GM12874 (cell line): ENCODE data around the gene GPR31.

Experiments
- CTCF ChIP-seq: IDR thresholded peaks from 2 replicates; pipeline ENCODE4 v1.5.1; 2011; ENCODE audit warnings: low read depth, mild to moderate bottlenecking, control low read depth, low read length, moderate library complexity; ENCODE audit not compliant: insufficient read depth

The GPR31 gene

GRCh38 chr6:167161851-167162467 is 4.2 kb upstream of the GPR31 start:
- TF ChIP-seq CTCF: no peak

- TF ChIP-seq CTCF: no peak
Observed at GRCh38 chr6:167157414-167157813, 366 bp downstream of the GPR31 start.

- TF ChIP-seq CTCF: no peak
Observed at GRCh38 chr6:167154895-167155294, 2.9 kb downstream of the GPR31 start.

- no peak for TF ChIP-seq CTCF
Observed at GRCh38 chr6:167154291-167154690, 3.5 kb downstream of the GPR31 start.

- no peak for TF ChIP-seq CTCF
Observed at GRCh38 chr6:167153521-167153959, 4.2 kb downstream of the GPR31 start.

GRCh38 chr6:167152862-167153261 is 4.9 kb downstream of the GPR31 start:
- TF ChIP-seq CTCF: no peak

- no peak for TF ChIP-seq CTCF
Observed at GRCh38 chr6:167151648-167152047, 6.1 kb downstream of the GPR31 start.
